ENCODE measurements around the gene LSM4. TPM values are rescaled to one million over a fixed set of nuclear protein-coding genes. Genes with fewer than 3 reads are reported as not detected.
A peak's percentile ranks its signal among the peaks of the same experiment; 100 is the strongest.

The LSM4 gene
- total and polyA plus RNA-seq, 2 experiments from 2014 or later: 200 to 203 TPM

DNA sequence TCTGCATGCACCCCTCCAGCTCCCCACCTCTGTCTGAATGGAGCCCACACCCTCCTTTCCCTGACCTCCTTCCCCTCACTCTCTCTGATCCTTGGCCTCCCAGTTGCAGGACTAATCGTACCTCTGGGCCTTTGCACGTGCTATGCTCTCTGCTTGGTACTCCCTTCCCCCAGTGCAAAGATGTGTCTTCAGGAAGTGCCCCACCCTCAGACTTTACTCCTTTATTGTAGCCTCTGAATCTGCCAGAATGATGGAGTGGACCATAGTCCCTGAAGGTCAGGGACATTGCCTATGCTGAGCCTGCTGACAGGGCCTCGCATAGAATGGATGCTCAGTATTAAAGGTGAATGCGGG lies 40.1 kb downstream of the LSM4 start:
- in situ Hi-C loops (cut with MboI): no loop called here
- Histone ChIP-seq H3F3A (ENCODE audit: insufficient read depth) (peaks cover 22% of the 10 kb centered on the region), H3K4me2 (ENCODE audit: unreplicated experiment) (peak overlapping the region; percentile 81), H3K9ac (peak overlapping the region; percentile 96), H3K4me3 (peak overlapping the region; percentile 71), H3K9me2 (ENCODE audit: insufficient read depth) (no peaks in the 10 kb centered on the region), H3K27ac (peak overlapping the region; percentile 99), H3K9me3 (ENCODE audit: low read depth) (no peaks in the 10 kb centered on the region), H3K79me2 (ENCODE audit: insufficient read depth) (peaks cover 26% of the 10 kb centered on the region), H3K27me3 (replicated peaks; ENCODE audit: insufficient read depth) (no peaks in the 10 kb centered on the region), H3K36me3 (ENCODE audit: low read depth) (peaks cover 8% of the 10 kb centered on the region), H4K20me1 (ENCODE audit: insufficient read depth) (peaks cover 8% of the 10 kb centered on the region; the same call in 1 of the 2 replicates), H3K4me1 (ENCODE audit: insufficient read depth) (peaks cover 19% of the 10 kb centered on the region), H2AFZ (no peak overlapping the region)
- TF ChIP-seq EZH2 (IDR thresholded peaks at IDR 0.05; ENCODE audit: insufficient read depth, poor library complexity, severe bottlenecking) (no peak), EZH2phosphoT487 (IDR thresholded peaks at IDR 0.05; ENCODE audit: insufficient read depth, low read depth) (no peak)
- WGBS, 2 experiments (ENCODE audit: low coverage in 1 of 2, low lambda C conversion rate in 2 of 2, missing lambda C conversion rate in 2 of 2): 61 to 73% methylated on average over 4 of the region's 4 CpGs
- no peak for DNase-seq

DNA sequence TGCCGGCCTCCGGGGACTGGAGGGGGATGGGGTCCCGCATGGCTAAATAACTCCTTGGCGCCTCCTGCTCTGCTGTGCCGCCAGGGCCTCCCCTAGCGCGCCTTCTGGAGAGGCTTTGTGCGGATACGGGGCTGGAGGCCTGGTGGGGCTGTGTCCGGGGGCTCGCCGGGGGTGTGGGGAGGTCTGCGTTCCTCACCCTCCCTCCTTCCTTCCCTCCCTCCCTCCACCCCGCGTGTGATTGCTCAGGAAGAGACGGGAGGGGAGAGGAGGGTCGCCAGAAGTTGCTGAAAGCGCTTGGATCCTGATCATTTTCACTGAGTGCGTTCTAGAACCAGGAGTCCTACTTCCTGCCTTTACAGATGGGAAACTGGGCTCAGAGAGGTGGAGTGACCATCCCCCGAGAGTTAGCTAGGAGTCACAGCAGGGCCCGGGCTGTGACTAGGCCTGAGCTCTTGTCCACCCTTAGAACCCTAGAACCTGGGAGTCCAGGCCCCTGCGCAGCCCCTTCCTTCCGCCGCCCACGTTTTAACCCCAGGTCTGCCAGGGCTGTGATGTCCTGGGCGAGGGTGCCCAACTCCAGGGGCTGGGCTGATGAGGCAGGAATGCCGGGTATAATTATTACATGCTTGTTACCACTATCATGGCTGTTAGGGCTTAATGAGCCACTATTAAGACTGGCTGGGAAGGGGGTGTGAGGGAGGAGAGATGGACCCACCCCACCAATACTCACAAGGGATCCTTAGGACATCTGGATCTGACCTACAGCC lies 40.7 kb downstream of the LSM4 start:
- peaks cover 31% of the 10 kb centered on the region for H3K79me2 ChIP-seq (ENCODE audit: insufficient read depth)
- H3K9me3 ChIP-seq (ENCODE audit: low read depth): no peaks in the 10 kb centered on the region
- H3K4me3 ChIP-seq: peak overlapping the region; percentile 71
- H3K27ac ChIP-seq: peak overlapping the region; percentile 99
- peak overlapping the region; percentile 60 for H2AFZ ChIP-seq
- peaks cover 8% of the 10 kb centered on the region for H3K36me3 ChIP-seq (ENCODE audit: low read depth)
- peaks cover 19% of the 10 kb centered on the region for H3K4me1 ChIP-seq (ENCODE audit: insufficient read depth)
- TF ChIP-seq EZH2phosphoT487 (IDR thresholded peaks at IDR 0.05; ENCODE audit: insufficient read depth, low read depth): no peak
- TF ChIP-seq EZH2 (IDR thresholded peaks at IDR 0.05; ENCODE audit: insufficient read depth, poor library complexity, severe bottlenecking): no peak
- 1 to 3% methylated on average over 15 to 27 of the region's 27 CpGs for WGBS, 2 experiments (ENCODE audit: low coverage in 1 of 2, low lambda C conversion rate in 2 of 2, missing lambda C conversion rate in 2 of 2)
- in situ Hi-C loops (cut with MboI): no loop called here
- H3K27me3 ChIP-seq (replicated peaks; ENCODE audit: insufficient read depth): no peaks in the 10 kb centered on the region
- no peaks in the 10 kb centered on the region for H3K9me2 ChIP-seq (ENCODE audit: insufficient read depth)
- peak overlapping the region; percentile 81 for H3K4me2 ChIP-seq (ENCODE audit: unreplicated experiment)
- H3K9ac ChIP-seq: peak overlapping the region; percentile 96
- DNase-seq: peak; percentile 83
- peaks cover 8% of the 10 kb centered on the region; the same call in 1 of the 2 replicates for H4K20me1 ChIP-seq (ENCODE audit: insufficient read depth)
- H3F3A ChIP-seq (ENCODE audit: insufficient read depth): peaks cover 22% of the 10 kb centered on the region

- peak; percentile 99 for DNase-seq
- in situ Hi-C loops (cut with MboI): no loop called here
- H2AFZ ChIP-seq: peak within 1 kb of the TSS; percentile 60
Observed at GRCh38 chr19:18281082-18282020, 41.5 kb downstream of the LSM4 start, which contains the start of gene JUND. Gene JUND, minus strand, starts transcription at chr19:18281622. Its CDS starts 138 bp downstream, at chr19:18281484.

More at GRCh38 chr19:18281082-18282020, 41.5 kb downstream of the LSM4 start, which contains the start of gene JUND:
- Histone ChIP-seq H3K27ac (peak within 1 kb of the TSS; percentile 99), H3K4me3 (peak within 1 kb of the TSS; percentile 89), H3F3A (ENCODE audit: insufficient read depth) (peaks cover 26% of the 10 kb centered on the region), H3K4me2 (ENCODE audit: unreplicated experiment) (peak within 1 kb of the TSS; percentile 93), H3K4me1 (ENCODE audit: insufficient read depth) (peaks cover 19% of the 10 kb centered on the region), H3K79me2 (ENCODE audit: insufficient read depth) (peaks cover 40% of the 10 kb centered on the region), H3K9ac (peak within 1 kb of the TSS; percentile 99), H3K27me3 (replicated peaks; ENCODE audit: insufficient read depth) (no peaks in the 10 kb centered on the region), H4K20me1 (ENCODE audit: insufficient read depth) (peaks cover 8% of the 10 kb centered on the region; the same call in 1 of the 2 replicates), H3K9me2 (ENCODE audit: insufficient read depth) (no peaks in the 10 kb centered on the region), H3K36me3 (ENCODE audit: low read depth) (peaks cover 8% of the 10 kb centered on the region), H3K9me3 (ENCODE audit: low read depth) (no peaks in the 10 kb centered on the region)
- 1% methylated on average over 48 to 102 of the region's 138 CpGs for WGBS, 2 experiments (ENCODE audit: low coverage in 1 of 2, low lambda C conversion rate in 2 of 2, missing lambda C conversion rate in 2 of 2)
- TF ChIP-seq EZH2 (IDR thresholded peaks at IDR 0.05; ENCODE audit: insufficient read depth, poor library complexity, severe bottlenecking): no peak
- no peak for TF ChIP-seq EZH2phosphoT487 (IDR thresholded peaks at IDR 0.05; ENCODE audit: insufficient read depth, low read depth)
